Activated CD4-positive, alpha-beta T cell treated with anti-CD3 and anti-CD28 coated beads, Interleukin-2, amount 10 ng/mL, durations not matched to agents 7 days and 5 days (primary cell): Measurements from ENCODE around the gene KAZN. TPM values are rescaled to one million over a fixed set of nuclear protein-coding genes. Genes with fewer than 3 reads are reported as not detected.

Source experiments
- CTCF ChIA-PET: fragments of 350-600 bp; sonication (Branson Sonifier 250); formaldehyde crosslinking; loops from one replicate; lab custom pipeline; 2021; ENCODE audit warnings: antibody characterized with exemption; lab: Charles Lee
- POLR2A ChIA-PET: fragments of 350-600 bp; sonication (Branson Sonifier 250); formaldehyde crosslinking; loops from one replicate; lab custom pipeline; 2021; ENCODE audit warnings: antibody characterized with exemption; lab: Charles Lee
- DNase-seq: peaks from one replicate; pipeline ENCODE4 v3.0.0-alpha.2; 2020
- H3K27ac Mint-ChIP-seq: one replicate; pipeline ENCODE4 v1.8.0; 2021; ENCODE audit warnings: mild to moderate bottlenecking, moderate library complexity, mixed read lengths
- H3K27me3 Mint-ChIP-seq: one replicate; pipeline ENCODE4 v1.8.0; 2021; ENCODE audit warnings: mixed read lengths
- H3K36me3 Mint-ChIP-seq: one replicate; pipeline ENCODE4 v1.8.0; 2021; ENCODE audit warnings: low read depth, mixed read lengths
- H3K4me1 Mint-ChIP-seq: one replicate; pipeline ENCODE4 v1.8.0; 2021; ENCODE audit warnings: mixed read lengths
- H3K4me3 Mint-ChIP-seq: one replicate; pipeline ENCODE4 v1.8.0; 2021; ENCODE audit warnings: mild to moderate bottlenecking, moderate library complexity, mixed read lengths
- H3K9me3 Mint-ChIP-seq: one replicate; pipeline ENCODE4 v1.8.0; 2021; ENCODE audit warnings: mixed read lengths
- total RNA-seq, 2 experiments: library from RNA; stranded (reverse); gene quantifications; one replicate each; pipeline ENCODE4 v1.2.3, GENCODE V29; 2021

The KAZN gene
- total RNA-seq, 2 experiments from 2014 or later = 0.21 to 0.22 TPM

DNA sequence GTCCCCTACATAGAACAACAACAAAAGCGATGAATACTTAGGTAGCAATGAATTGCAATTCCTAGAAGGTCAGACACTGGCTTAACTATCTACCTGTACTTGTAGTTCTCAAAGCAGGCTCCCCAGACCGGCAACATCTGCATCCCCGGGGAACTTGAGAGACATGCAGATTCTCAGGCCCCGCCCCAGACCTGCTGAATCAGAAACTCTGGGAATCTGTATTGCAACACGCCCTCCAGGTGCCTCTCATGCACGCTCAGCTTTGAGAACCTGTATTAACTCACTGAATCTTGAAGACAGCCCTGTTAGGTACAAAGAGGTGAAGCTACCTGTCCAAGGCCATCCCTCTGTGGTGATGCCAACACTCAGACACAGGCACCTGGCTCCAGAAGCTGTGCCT is 128.1 kb downstream of the KAZN start:
- H3K9me3 Mint-ChIP-seq = no peaks in the 10 kb centered on the region

GRCh38 chr1:14728516-14728915 is 130.0 kb downstream of the KAZN start:
- Mint-ChIP-seq H3K27me3 (no peaks in the 10 kb centered on the region), H3K27ac (no peak overlapping the region), H3K4me3 (no peak overlapping the region), H3K4me1 (no peaks in the 10 kb centered on the region), H3K36me3 (no peaks in the 10 kb centered on the region), H3K9me3 (no peaks in the 10 kb centered on the region)
- DNase-seq = no peak
- ChIA-PET CTCF (interaction anchor here (0.6 kb wide), 1 partner anchor 17 kb away, joined by 3 read pairs; no protein-coding TSS in a partner anchor), POLR2A (no interaction called here)

More for the DNA sequence above, 128.1 kb downstream of the KAZN start:
- ChIA-PET CTCF (no interaction called here), POLR2A (no interaction called here)
- H3K36me3 Mint-ChIP-seq = no peaks in the 10 kb centered on the region
- no peaks in the 10 kb centered on the region for H3K4me1 Mint-ChIP-seq
- DNase-seq = no peak
- no peak overlapping the region for H3K27ac Mint-ChIP-seq
- H3K4me3 Mint-ChIP-seq = no peak overlapping the region
- no peaks in the 10 kb centered on the region for H3K27me3 Mint-ChIP-seq

- H3K9me3 Mint-ChIP-seq = no peaks in the 10 kb centered on the region
- POLR2A ChIA-PET = no interaction called here
- H3K36me3 Mint-ChIP-seq = no peaks in the 10 kb centered on the region
- H3K4me3 Mint-ChIP-seq = no peak overlapping the region
- no peak for DNase-seq
- H3K4me1 Mint-ChIP-seq = no peaks in the 10 kb centered on the region
- peaks cover 5% of the 10 kb centered on the region for H3K27me3 Mint-ChIP-seq
- no peak overlapping the region for H3K27ac Mint-ChIP-seq
- CTCF ChIA-PET = no interaction called here
Measured at GRCh38 chr1:14732728-14733047, 134.2 kb downstream of the KAZN start.

DNA sequence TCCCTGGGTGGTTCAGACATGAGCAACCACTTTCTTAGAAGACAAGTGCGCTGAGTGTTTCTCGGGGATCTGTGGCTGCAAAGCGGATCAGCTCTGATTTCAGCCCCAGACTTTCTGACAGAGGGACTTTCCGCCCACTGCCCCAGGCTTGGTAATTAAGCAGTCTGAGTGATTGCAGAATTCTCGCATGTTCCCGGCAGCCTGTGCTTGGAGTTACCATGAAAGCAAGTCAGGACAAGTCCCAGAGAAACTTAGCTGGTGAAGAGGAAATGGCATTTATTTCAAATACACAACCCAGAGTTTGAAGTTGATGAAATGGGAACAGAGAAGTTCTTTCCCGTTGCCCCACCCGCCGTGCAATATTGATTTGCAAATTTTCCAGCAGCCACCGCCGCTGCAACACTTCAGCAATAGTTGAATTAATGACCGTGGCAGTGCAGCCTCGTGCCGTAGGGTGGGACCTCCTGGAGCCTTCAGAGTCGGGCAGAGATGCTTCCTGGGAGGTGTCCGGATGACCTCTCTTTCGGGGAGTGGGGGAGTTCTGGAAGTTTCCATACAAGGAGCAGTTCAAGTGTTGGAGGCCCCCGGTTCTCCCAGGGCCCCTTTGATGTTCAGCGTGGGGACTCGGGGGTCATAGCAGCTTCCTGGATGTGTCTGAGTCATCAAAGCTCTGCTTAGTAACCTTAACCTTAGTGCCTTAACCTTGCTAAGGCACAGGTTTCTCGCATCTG is 134.7 kb downstream of the KAZN start:
- H3K27me3 Mint-ChIP-seq = peaks cover 5% of the 10 kb centered on the region
- POLR2A ChIA-PET = no interaction called here
- no peak for DNase-seq

GRCh38 chr1:14733779-14734140 is 135.3 kb downstream of the KAZN start:
- DNase-seq = no peak
- CTCF ChIA-PET = no interaction called here
- no peak overlapping the region for H3K4me3 Mint-ChIP-seq
- no peaks in the 10 kb centered on the region for H3K9me3 Mint-ChIP-seq
- POLR2A ChIA-PET = no interaction called here
- peaks cover 5% of the 10 kb centered on the region for H3K27me3 Mint-ChIP-seq
- H3K27ac Mint-ChIP-seq = no peak overlapping the region
- no peaks in the 10 kb centered on the region for H3K4me1 Mint-ChIP-seq
- H3K36me3 Mint-ChIP-seq = no peaks in the 10 kb centered on the region

More for the DNA sequence above, 134.7 kb downstream of the KAZN start:
- Mint-ChIP-seq H3K9me3 (no peaks in the 10 kb centered on the region), H3K27ac (no peak overlapping the region), H3K36me3 (no peaks in the 10 kb centered on the region), H3K4me3 (no peak overlapping the region), H3K4me1 (no peaks in the 10 kb centered on the region)
- CTCF ChIA-PET = no interaction called here

DNA sequence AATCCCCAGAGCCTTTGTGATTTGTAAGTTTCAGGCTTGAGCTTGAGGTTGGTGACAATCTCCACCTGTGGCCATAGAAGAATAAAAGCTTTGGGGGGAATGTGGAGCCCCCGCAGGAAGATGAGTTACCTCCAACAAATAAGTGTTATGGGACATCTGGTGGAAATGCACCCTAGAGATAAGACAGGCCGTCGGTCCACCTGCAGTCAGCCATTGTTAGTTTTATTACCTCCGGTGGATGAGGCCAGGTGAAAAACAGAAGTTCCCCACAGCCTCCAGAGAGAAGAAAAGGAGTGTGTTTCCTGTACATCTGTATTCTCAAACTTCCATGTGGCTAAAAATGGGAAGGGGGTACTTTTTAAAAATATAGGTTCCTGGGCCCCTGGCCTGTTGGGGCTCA is 137.4 kb downstream of the KAZN start:
- Mint-ChIP-seq H3K4me1 (no peaks in the 10 kb centered on the region), H3K27ac (no peak overlapping the region), H3K36me3 (no peaks in the 10 kb centered on the region), H3K4me3 (no peak overlapping the region), H3K27me3 (peaks cover 13% of the 10 kb centered on the region), H3K9me3 (no peaks in the 10 kb centered on the region)
- ChIA-PET POLR2A (no interaction called here), CTCF (no interaction called here)
- no peak for DNase-seq

DNA sequence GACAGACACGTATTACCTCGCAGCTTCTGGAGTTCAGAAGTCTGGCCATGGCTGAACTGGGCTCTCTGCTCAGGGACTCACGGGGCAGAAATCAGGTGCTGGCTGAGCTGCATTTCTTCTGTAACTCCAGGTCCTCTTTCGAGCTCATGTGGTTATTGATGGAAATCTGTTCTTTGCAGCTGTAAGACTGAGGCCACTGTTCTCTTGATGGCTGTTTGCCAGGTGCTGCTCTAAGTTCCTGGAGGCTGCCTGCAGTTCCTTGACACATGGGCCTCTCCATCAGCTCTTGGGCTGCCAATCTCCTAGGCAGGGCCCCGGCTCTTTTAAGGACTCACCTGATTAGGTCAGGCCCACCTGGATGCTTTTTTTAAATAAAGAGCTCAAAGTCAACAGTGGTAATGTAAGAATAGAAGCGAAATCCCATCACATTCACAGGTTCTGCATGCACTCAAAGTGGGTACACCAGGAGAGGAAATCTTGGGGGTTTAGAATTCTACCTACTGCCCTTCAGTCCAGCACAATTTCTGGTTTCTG is 139.1 kb downstream of the KAZN start:
- Mint-ChIP-seq H3K4me3 (no peak overlapping the region), H3K27me3 (peaks cover 18% of the 10 kb centered on the region)
- CTCF ChIA-PET = no interaction called here

GRCh38 chr1:14738235-14738634 is 139.8 kb downstream of the KAZN start:
- no peaks in the 10 kb centered on the region for H3K4me1 Mint-ChIP-seq
- ChIA-PET POLR2A (no interaction called here), CTCF (no interaction called here)
- H3K36me3 Mint-ChIP-seq = no peaks in the 10 kb centered on the region
- H3K27me3 Mint-ChIP-seq = peaks cover 18% of the 10 kb centered on the region
- no peak for DNase-seq
- no peak overlapping the region for H3K4me3 Mint-ChIP-seq
- H3K9me3 Mint-ChIP-seq = no peaks in the 10 kb centered on the region
- H3K27ac Mint-ChIP-seq = no peak overlapping the region

More for the DNA sequence above, 139.1 kb downstream of the KAZN start:
- H3K36me3 Mint-ChIP-seq = no peaks in the 10 kb centered on the region
- no peak for DNase-seq
- POLR2A ChIA-PET = no interaction called here
- H3K4me1 Mint-ChIP-seq = no peaks in the 10 kb centered on the region
- H3K9me3 Mint-ChIP-seq = no peaks in the 10 kb centered on the region
- no peak overlapping the region for H3K27ac Mint-ChIP-seq

GRCh38 chr1:14738647-14739046 is 140.2 kb downstream of the KAZN start:
- H3K27ac Mint-ChIP-seq = no peak overlapping the region
- H3K4me1 Mint-ChIP-seq = no peaks in the 10 kb centered on the region
- no peaks in the 10 kb centered on the region for H3K36me3 Mint-ChIP-seq
- ChIA-PET POLR2A (no interaction called here), CTCF (no interaction called here)
- H3K27me3 Mint-ChIP-seq = peaks cover 18% of the 10 kb centered on the region
- H3K4me3 Mint-ChIP-seq = no peak overlapping the region
- H3K9me3 Mint-ChIP-seq = no peaks in the 10 kb centered on the region
- DNase-seq = no peak

DNA sequence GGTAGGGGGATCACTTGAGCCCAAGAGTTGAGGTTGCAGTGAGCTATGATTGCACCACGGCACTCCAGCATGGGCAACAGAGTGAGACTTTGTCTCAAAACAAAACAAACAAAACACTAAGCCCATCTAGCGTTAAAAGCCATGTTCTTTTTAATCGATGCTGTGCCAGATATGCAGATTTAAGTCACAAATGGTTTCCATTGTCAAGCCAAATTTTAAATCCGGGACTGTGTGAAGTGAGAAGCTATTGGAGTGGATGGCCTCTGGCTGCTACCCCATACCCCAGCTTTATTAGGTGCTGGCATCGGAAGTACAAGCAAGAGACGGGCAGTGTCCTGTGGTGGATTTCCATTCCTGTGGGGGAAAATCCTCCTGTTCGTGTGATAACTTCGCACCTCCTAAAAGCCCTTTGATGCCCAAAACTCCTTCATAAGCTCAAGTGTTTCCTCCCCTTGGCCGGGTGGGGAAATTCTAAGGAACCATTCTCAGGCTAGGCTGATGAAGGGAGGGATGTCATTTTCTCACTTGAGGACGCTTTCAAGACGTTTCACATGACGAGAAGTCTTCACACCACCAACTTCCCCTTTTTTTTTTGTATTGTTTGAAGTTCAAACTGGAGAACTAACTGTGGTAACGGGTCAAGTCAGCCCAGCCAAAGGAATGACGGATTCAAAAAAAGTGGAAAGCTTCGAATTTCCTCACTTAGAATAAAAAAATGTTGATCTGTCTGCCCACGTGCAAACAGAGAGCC is 140.8 kb downstream of the KAZN start:
- Mint-ChIP-seq H3K4me1 (no peaks in the 10 kb centered on the region), H3K9me3 (no peaks in the 10 kb centered on the region), H3K36me3 (no peaks in the 10 kb centered on the region), H3K27ac (no peak overlapping the region), H3K4me3 (no peak overlapping the region), H3K27me3 (peaks cover 18% of the 10 kb centered on the region)
- no peak for DNase-seq
- ChIA-PET CTCF (interaction anchor here (0.6 kb wide), 1 partner anchor 925 kb away, joined by 3 read pairs; no protein-coding TSS in a partner anchor), POLR2A (no interaction called here)

DNA sequence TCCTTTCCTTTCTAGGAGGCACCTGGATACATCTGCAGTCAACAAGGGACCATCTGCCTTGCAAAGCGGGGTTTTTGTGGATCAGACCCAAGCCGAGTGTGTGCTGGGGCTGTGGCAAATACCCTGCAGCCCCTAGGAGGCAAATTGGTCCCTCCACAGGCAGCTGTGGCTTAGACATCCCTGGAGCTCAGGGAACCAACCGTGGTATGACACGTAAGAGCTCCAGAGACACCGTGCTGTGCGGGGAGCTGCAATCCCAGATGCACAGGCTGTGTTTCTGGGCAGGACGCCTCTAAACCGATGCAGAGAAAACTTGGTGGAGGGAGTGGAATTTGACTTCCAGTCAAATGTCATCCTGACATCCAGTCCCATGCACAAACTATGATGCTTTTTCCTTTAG is 141.5 kb downstream of the KAZN start:
- Mint-ChIP-seq H3K4me3 (no peak overlapping the region), H3K27me3 (peaks cover 18% of the 10 kb centered on the region), H3K36me3 (no peaks in the 10 kb centered on the region), H3K9me3 (no peaks in the 10 kb centered on the region), H3K27ac (no peak overlapping the region), H3K4me1 (no peaks in the 10 kb centered on the region)
- CTCF ChIA-PET = no interaction called here
- POLR2A ChIA-PET = no interaction called here
- DNase-seq = no peak

- Mint-ChIP-seq H3K36me3 (no peaks in the 10 kb centered on the region), H3K27me3 (peaks cover 18% of the 10 kb centered on the region), H3K27ac (no peak overlapping the region), H3K4me3 (no peak overlapping the region), H3K4me1 (no peaks in the 10 kb centered on the region), H3K9me3 (no peaks in the 10 kb centered on the region)
- ChIA-PET CTCF (interaction anchor here (0.7 kb wide), 1 partner anchor 1291 kb away, joined by 3 read pairs; no protein-coding TSS in a partner anchor), POLR2A (no interaction called here)
- DNase-seq = no peak
Measured at GRCh38 chr1:14741082-14741481, 142.6 kb downstream of the KAZN start.

GRCh38 chr1:14741532-14741931 is 143.0 kb downstream of the KAZN start:
- ChIA-PET CTCF (interaction anchor here (0.7 kb wide), 1 partner anchor 1291 kb away, joined by 3 read pairs; no protein-coding TSS in a partner anchor), POLR2A (no interaction called here)
- H3K27ac Mint-ChIP-seq = no peak overlapping the region
- H3K4me3 Mint-ChIP-seq = no peak overlapping the region
- H3K9me3 Mint-ChIP-seq = no peaks in the 10 kb centered on the region
- H3K4me1 Mint-ChIP-seq = no peaks in the 10 kb centered on the region
- no peaks in the 10 kb centered on the region for H3K36me3 Mint-ChIP-seq
- DNase-seq = no peak
- H3K27me3 Mint-ChIP-seq = peaks cover 18% of the 10 kb centered on the region
